ENCODE data around the gene PIGQ.

The PIGQ gene

DNA sequence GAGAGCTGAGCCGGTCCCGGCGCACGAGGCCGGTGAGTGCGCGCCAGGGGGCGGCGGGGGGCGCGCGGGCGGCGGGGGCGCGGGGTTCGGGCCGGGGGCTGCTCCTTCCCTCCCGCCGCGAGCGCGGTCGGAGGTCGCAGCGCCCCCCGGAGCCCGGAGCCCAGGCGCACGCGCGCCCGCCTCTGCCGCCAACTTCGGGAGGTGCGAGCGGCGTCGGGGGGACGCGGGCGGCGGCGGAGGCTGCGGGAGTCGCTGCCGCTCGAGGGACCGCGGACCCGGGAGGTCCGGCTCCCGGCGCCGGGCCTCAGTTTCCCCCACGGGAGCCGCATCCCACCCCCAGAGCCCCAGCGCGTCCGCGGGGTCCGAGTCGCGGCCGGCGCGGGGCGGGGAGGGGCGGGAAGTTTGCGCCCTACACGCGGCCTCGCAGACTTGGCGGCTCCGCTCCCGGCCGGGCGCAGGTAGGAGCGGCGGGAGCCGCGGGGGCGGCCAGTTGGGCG lies 9.5 kb upstream of the PIGQ start, which contains the start of gene PRR35 (continued):
- TF ChIP-seq PATZ1 (CRISPR knock-in tag; IDR thresholded peaks at IDR 0.05; ENCODE audit: borderline replicate concordance) (no peak), SNAI2 (CRISPR knock-in tag; IDR thresholded peaks at IDR 0.05) (no peak), CSRNP3 (CRISPR knock-in tag; IDR thresholded peaks at IDR 0.05) (no peak)

GRCh38 chr16:560701-561412 lies 8.9 kb upstream of the PIGQ start:
- ATAC-seq: no peak
- no peak for TF ChIP-seq ZNF8 (CRISPR knock-in tag; IDR thresholded peaks at IDR 0.05)
- TF ChIP-seq ISL1 (CRISPR knock-in tag; IDR thresholded peaks at IDR 0.05): no peak
- TF ChIP-seq, protein P1, sequence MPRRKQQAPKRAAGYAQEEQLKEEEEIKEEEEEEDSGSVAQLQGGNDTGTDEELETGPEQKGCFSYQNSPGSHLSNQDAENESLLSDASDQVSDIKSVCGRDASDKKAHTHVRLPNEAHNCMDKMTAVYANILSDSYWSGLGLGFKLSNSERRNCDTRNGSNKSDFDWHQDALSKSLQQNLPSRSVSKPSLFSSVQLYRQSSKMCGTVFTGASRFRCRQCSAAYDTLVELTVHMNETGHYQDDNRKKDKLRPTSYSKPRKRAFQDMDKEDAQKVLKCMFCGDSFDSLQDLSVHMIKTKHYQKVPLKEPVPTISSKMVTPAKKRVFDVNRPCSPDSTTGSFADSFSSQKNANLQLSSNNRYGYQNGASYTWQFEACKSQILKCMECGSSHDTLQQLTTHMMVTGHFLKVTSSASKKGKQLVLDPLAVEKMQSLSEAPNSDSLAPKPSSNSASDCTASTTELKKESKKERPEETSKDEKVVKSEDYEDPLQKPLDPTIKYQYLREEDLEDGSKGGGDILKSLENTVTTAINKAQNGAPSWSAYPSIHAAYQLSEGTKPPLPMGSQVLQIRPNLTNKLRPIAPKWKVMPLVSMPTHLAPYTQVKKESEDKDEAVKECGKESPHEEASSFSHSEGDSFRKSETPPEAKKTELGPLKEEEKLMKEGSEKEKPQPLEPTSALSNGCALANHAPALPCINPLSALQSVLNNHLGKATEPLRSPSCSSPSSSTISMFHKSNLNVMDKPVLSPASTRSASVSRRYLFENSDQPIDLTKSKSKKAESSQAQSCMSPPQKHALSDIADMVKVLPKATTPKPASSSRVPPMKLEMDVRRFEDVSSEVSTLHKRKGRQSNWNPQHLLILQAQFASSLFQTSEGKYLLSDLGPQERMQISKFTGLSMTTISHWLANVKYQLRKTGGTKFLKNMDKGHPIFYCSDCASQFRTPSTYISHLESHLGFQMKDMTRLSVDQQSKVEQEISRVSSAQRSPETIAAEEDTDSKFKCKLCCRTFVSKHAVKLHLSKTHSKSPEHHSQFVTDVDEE (CRISPR knock-in tag; IDR thresholded peaks at IDR 0.05): no peak
- no peak for TF ChIP-seq TOX (CRISPR knock-in tag; IDR thresholded peaks at IDR 0.05; ENCODE audit: borderline replicate concordance)
- TF ChIP-seq CSDC2 (CRISPR knock-in tag; IDR thresholded peaks at IDR 0.05): no peak
- no peak for TF ChIP-seq ZNF565 (CRISPR knock-in tag; conservative IDR thresholded peaks at IDR 0.05; ENCODE audit: low read depth)
- TF ChIP-seq TCF4 (CRISPR knock-in tag; IDR thresholded peaks at IDR 0.05; ENCODE audit: borderline replicate concordance): no peak
- TF ChIP-seq ARNTL (CRISPR knock-in tag; IDR thresholded peaks at IDR 0.05; ENCODE audit: borderline replicate concordance, low read depth): no peak
- no peak for TF ChIP-seq CREB5 (CRISPR knock-in tag; IDR thresholded peaks at IDR 0.05; ENCODE audit: low read depth)
- TF ChIP-seq OSR1 (CRISPR knock-in tag; IDR thresholded peaks at IDR 0.05): no peak

GRCh38 chr16:561413-561794 lies 8.4 kb upstream of the PIGQ start:
- ATAC-seq: no peak
- TF ChIP-seq ZFP3 (CRISPR knock-in tag; IDR thresholded peaks at IDR 0.05) (no peak), ESRRG (CRISPR knock-in tag; IDR thresholded peaks at IDR 0.05) (no peak), BACH2 (CRISPR knock-in tag; IDR thresholded peaks at IDR 0.05; ENCODE audit: borderline replicate concordance) (no peak), ZNF565 (CRISPR knock-in tag; conservative IDR thresholded peaks at IDR 0.05; ENCODE audit: low read depth) (no peak), PPARA (CRISPR knock-in tag; IDR thresholded peaks at IDR 0.05; ENCODE audit: borderline replicate concordance) (no peak), PATZ1 (CRISPR knock-in tag; IDR thresholded peaks at IDR 0.05; ENCODE audit: borderline replicate concordance) (no peak), RARB (CRISPR knock-in tag; IDR thresholded peaks at IDR 0.05) (no peak), GLIS3 (CRISPR knock-in tag; IDR thresholded peaks at IDR 0.05) (no peak), SNAI2 (CRISPR knock-in tag; IDR thresholded peaks at IDR 0.05) (no peak), OSR1 (CRISPR knock-in tag; IDR thresholded peaks at IDR 0.05) (no peak), TOX (CRISPR knock-in tag; IDR thresholded peaks at IDR 0.05; ENCODE audit: borderline replicate concordance) (no peak), POU6F1 (CRISPR knock-in tag; IDR thresholded peaks at IDR 0.05; ENCODE audit: borderline replicate concordance, low read depth) (no peak), ARNTL (CRISPR knock-in tag; IDR thresholded peaks at IDR 0.05; ENCODE audit: borderline replicate concordance, low read depth) (no peak), ZNF8 (CRISPR knock-in tag; IDR thresholded peaks at IDR 0.05) (no peak)
- TF ChIP-seq, protein P1 (CRISPR knock-in tag; IDR thresholded peaks at IDR 0.05): no peak
